CD4-positive, alpha-beta T cell treated with Interleukin-4 for 1 hour (primary cell): ENCODE data around the gene ZMYM4.

Source experiments
- DNase-seq, 2 donors: peaks; one replicate each; pipeline ENCODE4 v3.0.0-alpha.2; 2020 to 2022

Gene ZMYM4

GRCh38 chr1:35278886-35279554 is 10.5 kb downstream of the ZMYM4 start:
- no peak for DNase-seq

GRCh38 chr1:35279555-35279904 is 11.0 kb downstream of the ZMYM4 start:
- DNase-seq = no peak

DNA sequence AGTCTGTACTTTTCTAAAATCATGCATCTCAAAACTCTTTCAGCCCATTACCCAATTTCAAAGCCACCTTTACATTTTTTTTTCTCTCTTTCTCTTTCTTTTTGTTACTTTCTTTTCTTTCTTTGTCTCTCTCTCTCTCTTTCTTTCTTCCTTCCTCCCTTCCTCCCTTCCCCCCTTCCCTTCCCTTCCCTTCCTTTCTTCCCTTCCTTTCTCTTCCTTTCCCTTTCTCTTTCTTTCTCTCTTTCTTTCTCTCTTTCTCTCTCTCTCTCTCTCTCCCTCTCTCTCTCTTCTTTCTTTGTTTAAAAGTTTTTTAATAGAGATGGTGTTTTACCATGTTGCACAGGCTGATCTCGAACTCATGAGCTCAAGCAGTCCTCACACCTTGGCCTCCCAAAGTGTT is 11.5 kb downstream of the ZMYM4 start:
- DNase-seq = no peak

- DNase-seq = no peak
Observed at GRCh38 chr1:35281565-35281964, 13.1 kb downstream of the ZMYM4 start.

GRCh38 chr1:35282172-35282571 is 13.7 kb downstream of the ZMYM4 start:
- no peak for DNase-seq

DNA sequence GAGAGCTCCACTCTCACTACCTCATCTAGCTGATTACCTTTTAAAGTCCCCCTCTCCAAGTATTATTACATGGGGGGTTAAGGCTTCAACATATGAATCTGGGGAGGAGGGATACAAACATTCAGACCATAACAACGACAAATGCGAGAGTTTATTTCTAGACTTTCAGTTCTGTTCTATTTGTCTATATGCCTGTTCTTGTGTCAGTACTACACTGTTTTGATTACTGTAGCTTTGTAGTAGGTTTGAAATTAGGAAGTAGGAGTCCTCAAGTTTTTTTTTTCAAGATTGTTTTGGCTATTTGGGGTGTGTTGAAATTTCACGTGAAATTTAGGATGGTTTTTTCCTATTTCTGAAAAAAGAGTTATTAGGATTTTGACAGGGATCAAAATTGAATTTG is 16.3 kb downstream of the ZMYM4 start:
- DNase-seq = no peak

DNA sequence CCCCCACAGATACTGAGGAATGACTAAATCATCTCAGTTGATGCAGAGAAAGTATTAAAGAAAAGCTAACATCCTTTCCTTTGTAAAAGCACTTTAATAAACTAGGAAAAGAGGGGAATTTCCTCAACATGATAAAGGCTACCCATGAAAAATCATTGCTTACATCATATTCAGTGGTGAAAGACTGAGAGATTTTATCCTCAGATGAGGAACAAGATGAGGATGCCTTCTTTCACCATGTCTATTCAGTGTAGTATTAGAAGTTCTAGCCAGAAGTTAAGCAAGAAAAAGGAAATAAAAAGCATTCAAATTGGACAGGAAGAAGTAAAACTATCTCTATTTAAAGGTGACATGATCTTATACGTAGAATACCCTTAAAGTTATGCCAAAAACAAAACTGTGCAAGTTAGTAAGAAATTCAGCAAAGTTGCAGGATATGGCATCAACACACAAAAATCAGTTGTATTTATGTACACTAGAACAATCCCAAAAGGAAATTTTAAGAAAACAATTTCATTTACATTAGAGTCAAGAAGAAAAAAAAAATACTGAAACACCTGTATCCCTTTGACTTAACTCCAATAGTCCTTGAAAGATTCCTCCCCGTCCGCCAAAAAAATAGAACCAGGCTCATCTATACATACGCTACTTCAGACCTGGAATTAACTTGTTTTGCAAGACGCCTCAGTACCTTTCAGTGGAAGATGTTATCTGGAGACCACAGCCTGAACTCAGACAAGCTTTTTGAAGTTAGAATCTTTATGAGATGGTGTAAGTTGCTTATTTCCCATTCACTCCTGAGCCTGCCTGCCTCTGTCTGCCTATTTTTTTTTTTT is 17.5 kb downstream of the ZMYM4 start:
- peak in 1 of 2 donors; percentile 39 for DNase-seq

DNA sequence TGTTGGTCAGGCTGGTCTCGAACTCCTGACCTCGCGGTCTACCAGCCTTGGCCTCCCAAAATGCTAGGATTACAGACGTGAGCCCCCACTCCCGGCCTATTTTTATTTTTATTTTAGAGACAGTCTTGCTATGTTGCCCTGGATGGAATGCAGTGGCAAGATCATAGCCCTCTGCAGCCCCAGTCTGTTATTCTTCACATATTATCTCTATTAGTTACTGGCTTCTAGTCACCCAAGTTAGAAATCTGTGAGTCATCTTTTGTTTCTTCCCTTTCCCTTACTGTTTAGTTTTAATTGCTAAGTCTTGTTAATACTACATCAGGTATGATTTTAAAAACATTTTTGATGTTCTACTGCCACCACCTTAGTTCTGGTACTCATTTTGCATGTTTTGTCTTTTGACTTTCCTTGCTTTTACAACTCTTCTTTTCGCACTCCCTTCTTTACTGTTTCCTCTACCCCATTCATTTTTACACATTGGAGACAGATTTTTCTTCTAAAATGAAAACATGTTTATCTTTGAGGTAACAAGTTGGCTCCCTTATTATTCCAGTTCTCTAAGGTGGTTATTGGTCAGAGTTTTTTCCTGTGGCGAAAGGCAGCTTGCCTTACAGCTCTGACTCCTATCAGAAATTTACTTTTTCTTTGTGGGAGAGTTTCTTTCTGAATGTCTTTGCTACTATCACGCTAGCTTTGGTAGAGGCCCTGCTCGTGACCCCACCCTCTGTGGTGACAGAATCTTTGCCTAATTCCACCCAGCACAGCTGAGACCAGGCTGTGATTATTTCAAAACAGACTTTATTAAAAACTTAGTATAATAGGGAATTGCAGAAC is 19.5 kb downstream of the ZMYM4 start:
- DNase-seq = no peak

DNA sequence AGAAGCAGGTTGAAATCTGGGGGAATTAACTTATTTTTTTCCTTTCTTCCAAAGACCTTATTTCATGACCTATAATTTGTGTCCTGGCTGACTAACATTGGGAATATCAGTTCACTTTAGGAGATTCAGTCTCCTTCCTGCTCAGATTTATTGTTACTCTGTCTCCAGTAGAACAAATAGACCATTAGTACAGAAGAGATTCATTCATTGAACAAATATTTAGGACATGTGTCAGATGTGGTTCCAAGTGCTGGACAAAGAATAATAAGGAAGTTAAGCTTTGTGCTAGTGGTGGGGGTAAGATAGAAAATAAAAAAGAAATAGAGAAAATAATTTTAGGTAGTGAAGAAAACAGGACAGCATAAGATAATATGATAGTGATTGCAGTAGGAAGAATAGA is 20.3 kb downstream of the ZMYM4 start:
- no peak for DNase-seq

DNA sequence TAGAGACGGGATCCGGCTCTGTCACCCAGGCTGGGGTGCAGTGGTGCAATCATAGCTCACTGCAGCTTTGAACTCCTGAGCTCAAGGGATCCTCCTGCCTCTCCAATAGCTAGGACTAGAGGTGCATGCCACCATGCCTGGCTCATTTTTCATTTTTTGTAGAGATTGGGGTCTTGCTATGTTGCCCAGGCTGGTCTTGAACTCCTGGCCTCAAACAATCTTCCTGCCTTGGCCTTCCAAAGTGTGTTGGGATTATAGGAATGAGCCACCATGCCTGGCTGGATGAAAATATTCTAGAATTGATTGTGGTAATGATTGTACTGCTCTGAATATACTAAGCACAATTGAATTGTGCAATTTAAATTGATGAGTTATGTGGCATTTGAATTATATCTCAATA is 21.9 kb downstream of the ZMYM4 start:
- DNase-seq = no peak

- DNase-seq = no peak
Observed at GRCh38 chr1:35294809-35295208, 26.3 kb downstream of the ZMYM4 start.

DNA sequence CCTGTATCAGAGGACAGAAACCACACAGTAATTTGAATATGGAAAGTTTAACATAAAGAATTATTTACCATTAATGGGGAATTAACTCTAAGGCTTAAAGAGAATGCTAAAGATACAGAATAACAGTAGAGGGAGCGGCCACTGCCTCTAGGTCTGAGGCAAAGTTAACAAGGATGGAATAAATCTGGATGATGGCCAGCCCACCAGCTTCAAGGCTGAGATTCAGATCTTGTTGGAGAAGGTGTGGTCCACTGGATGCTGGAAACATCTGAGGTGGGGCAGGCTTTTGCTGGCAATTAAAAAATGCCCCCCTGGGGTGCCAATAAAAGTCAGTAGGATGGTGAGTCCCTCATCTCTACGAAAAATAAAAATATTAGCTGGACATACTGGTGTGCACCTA is 29.4 kb downstream of the ZMYM4 start:
- no peak for DNase-seq

- peak; percentile 35 to 62 for DNase-seq
Observed at GRCh38 chr1:35298464-35298863, 30.0 kb downstream of the ZMYM4 start.

GRCh38 chr1:35300376-35300775 is 31.9 kb downstream of the ZMYM4 start:
- no peak for DNase-seq

DNA sequence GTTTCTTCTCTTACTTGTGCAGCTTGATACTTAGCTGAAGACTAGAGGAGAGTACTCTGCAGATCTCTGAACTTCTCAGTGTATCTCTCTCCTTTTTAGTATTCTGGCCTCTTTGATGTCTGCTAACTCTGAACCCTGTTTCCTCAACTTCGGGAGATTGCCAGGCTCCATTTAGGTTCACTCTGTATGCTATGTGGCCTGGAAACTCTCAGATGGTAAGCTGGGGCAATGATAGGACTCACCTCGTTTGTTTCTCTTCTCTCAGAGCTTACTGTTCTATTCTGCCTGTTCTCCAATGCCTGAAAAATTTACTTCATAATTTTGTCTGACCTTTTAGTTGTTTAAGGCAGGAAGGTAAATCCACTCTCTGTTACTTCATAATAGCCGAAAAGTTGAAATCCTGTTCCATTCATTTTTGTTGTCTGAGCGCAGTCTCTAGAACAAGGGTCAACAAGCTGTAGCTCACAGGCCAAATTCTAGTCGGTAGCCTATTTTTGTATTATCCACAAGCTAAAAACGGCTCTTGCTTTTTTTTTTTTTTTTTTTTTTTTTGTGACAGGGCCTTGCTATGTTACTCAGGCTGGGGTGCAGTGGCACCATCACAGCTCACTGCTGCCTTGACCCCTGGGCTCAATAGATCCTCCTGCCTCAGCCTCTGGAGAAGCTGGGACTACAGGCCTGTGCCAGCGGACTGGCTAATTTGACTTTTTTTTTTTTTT is 33.3 kb downstream of the ZMYM4 start:
- no peak for DNase-seq

DNA sequence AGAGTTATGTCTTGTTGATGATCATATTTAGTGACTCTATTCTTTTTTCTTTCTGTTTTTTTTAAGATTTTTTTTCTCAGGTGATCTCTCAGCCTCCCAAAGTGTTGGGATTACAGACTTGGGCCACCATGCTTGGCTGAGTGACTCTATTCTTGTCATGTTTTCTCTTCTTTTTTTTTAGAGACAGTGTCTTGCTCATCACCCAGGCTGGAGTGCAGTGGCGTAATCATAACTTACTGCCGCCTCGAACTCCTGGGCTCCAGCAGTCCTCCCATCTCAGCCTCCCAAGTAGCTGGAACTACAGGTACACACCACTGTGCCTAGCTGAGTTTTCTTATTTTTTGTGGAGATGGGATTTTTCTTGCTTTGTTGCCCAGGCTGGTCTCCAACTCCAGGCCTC is 36.9 kb downstream of the ZMYM4 start:
- no peak for DNase-seq

- DNase-seq = no peak
Observed at GRCh38 chr1:35315649-35316048, 47.1 kb downstream of the ZMYM4 start.

DNA sequence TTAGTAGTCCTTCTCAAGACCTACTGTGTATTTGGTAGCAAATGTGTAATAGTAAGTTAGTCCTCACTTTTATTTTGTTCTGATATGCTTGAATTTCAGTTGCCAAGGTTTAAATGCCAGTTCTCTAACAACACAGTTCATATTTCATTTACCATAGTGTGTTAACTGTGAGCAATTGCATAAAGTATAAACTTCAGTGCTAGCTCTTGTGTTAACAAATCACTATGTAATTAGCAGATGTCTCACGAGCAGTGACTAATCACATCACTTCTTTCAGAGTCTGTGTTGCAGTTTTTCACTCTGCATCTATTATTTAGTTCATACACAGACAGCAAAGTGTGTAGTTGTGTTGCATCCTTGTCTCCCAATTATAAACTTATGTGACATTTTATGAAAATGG is 47.8 kb downstream of the ZMYM4 start:
- no peak for DNase-seq

- no peak for DNase-seq
Observed at GRCh38 chr1:35319988-35320713, 51.6 kb downstream of the ZMYM4 start.

DNA sequence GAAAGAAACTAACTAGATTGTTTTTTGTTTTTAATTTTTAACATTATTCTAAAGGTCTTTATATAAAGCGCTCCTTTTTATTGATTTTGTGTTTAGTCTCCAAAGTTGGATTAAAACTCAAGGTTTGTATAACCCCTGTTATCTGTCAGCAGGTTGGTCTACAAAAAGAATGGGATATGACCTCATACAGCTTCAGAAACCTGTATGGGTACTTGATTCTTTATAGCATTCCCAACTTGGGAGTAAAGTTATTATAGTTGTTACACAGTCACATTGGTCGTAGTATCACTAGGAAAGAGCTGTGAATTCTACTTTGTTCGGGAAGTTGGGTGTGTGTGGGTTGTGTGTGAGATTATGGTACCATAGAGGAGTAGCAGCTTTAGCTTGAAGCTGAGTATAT is 52.4 kb downstream of the ZMYM4 start:
- DNase-seq = no peak

DNA sequence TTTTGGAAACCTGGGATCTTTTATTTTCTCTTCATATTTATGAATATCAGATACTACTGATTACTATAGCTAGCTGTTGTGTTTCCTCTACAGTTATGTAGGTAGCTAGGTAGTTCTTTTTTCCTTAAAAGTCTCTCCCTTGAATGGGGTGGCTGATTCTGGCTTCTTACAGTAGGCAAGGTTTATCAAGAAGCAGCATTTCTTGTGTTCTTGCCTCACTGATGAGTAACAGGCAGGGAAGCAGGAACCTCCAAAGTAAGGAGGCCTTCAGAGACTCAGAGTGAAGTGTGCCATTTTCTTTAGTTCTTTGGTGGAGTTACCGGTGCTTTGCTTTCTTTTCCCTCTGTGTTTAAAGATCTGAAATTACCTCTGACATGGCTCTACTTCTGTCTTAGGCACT is 56.0 kb downstream of the ZMYM4 start:
- DNase-seq = no peak

- no peak for DNase-seq
Observed at GRCh38 chr1:35326246-35326866, 57.8 kb downstream of the ZMYM4 start.
